Lower leg skin (tissue), 3 donors: ENCODE measurements around the gene IL17RB.

Experiments used
- POLR2A ChIP-seq, 2 donors: fragments of 450-650 bp; IDR thresholded peaks; one replicate each; pipeline ENCODE4 v1.6.1; 2016 to 2017; ENCODE audit warnings: antibody characterized with exemption in 2 of 2, mild to moderate bottlenecking in 1 of 2, moderate library complexity in 1 of 2
- TF ChIP-seq, protein P1 (sequence below), 3 donors: fragments of 450-650 bp; IDR thresholded peaks; one replicate each; pipeline ENCODE4 v1.5.1; 2016; ENCODE audit warnings: antibody characterized with exemption in 3 of 3, mild to moderate bottlenecking in 3 of 3, moderate library complexity in 2 of 3

- TF ChIP-seq POLR2A (IDR thresholded peaks at IDR 0.05) = no peak
- TF ChIP-seq, protein P1, sequence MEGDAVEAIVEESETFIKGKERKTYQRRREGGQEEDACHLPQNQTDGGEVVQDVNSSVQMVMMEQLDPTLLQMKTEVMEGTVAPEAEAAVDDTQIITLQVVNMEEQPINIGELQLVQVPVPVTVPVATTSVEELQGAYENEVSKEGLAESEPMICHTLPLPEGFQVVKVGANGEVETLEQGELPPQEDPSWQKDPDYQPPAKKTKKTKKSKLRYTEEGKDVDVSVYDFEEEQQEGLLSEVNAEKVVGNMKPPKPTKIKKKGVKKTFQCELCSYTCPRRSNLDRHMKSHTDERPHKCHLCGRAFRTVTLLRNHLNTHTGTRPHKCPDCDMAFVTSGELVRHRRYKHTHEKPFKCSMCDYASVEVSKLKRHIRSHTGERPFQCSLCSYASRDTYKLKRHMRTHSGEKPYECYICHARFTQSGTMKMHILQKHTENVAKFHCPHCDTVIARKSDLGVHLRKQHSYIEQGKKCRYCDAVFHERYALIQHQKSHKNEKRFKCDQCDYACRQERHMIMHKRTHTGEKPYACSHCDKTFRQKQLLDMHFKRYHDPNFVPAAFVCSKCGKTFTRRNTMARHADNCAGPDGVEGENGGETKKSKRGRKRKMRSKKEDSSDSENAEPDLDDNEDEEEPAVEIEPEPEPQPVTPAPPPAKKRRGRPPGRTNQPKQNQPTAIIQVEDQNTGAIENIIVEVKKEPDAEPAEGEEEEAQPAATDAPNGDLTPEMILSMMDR (IDR thresholded peaks at IDR 0.05) = no peak
Observed at GRCh38 chr3:53818221-53819162, 27.9 kb upstream of the IL17RB start.
